GM12878 (cell line): ENCODE results near the gene PLEKHF1. TPM values are rescaled to one million over a fixed set of nuclear protein-coding genes. Genes with fewer than 3 reads are reported as not detected.

Experiments
- ATAC-seq: fragments of 200-7000 bp; cut with Tn5 transposase; 3 replicates; pipeline ENCODE4 v1.9.1; 2020; ENCODE audit warnings: mild to moderate bottlenecking, moderate library complexity
- BruUV-seq: library from RNA; stranded (reverse); fragments of 400-500 nt; replicated peaks from 2 replicates; lab custom pipeline; 2021; lab: Mats Ljungman, UMichigan
- CTCF ChIA-PET: fragments of 300-600 bp; sonication (Branson Sonifier 250); formaldehyde crosslinking; extraction: SDS; loops from one replicate; lab custom pipeline; 2021; ENCODE audit warnings: inconsistent platforms; lab: Yijun Ruan, JAX
- POLR2A ChIA-PET: fragments of 350-600 bp; formaldehyde crosslinking; extraction: SDS; loops from one replicate; lab custom pipeline; 2021; ENCODE audit warnings: inconsistent platforms; lab: Charles Lee
- RAD21 ChIA-PET: fragments of 300-600 bp; sonication (Branson Sonifier 250); formaldehyde crosslinking; loops from one replicate; lab custom pipeline; 2023; ENCODE audit warnings: antibody characterized with exemption; ENCODE audit not compliant: unreplicated experiment; lab: Charles Lee
- SMC1A ChIA-PET: fragments of 300-600 bp; sonication (Branson Sonifier 250); formaldehyde crosslinking; loops from one replicate; lab custom pipeline; 2023; ENCODE audit not compliant: unreplicated experiment, uncharacterized antibody; lab: Charles Lee
- DNase-seq: peaks from one replicate; pipeline ENCODE4 v3.0.0-alpha.2; 2011; ENCODE audit warnings: low read depth, low spot score
- FAIRE-seq: peaks from 3 replicates; lab custom pipeline; 2011; peaks lifted over from hg19 to GRCh38; lab: Jason Lieb, UNC
- H2AFZ ChIP-seq: 2 replicates; pipeline ENCODE4 v1.6.0; 2011; ENCODE audit warnings: low read depth, low read length, control low read depth; ENCODE audit not compliant: control insufficient read depth
- H3K27ac ChIP-seq: 2 replicates; pipeline ENCODE4 v1.5.1; 2011; ENCODE audit warnings: control low read depth; ENCODE audit not compliant: control insufficient read depth, insufficient read depth
- H3K27me3 ChIP-seq, 2 experiments: replicated peaks in 1 of 2; 2 replicates each; pipeline versions ENCODE4 v1.6.0 to v1.6.1; 2011; ENCODE audit warnings: low read length in 1 of 2; ENCODE audit not compliant: control insufficient read depth in 2 of 2, insufficient read depth in 2 of 2
- H3K36me3 ChIP-seq, 2 experiments: 2 replicates each; pipeline ENCODE4 v1.5.1; 2011; ENCODE audit warnings: low read length in 1 of 2; ENCODE audit not compliant: control insufficient read depth in 2 of 2, insufficient read depth in 2 of 2
- H3K4me1 ChIP-seq: 2 replicates; pipeline ENCODE4 v1.6.1; 2011; ENCODE audit warnings: mild to moderate bottlenecking, low read length, moderate library complexity, mixed read lengths; ENCODE audit not compliant: control insufficient read depth, insufficient read depth
- H3K4me2 ChIP-seq: 2 replicates; pipeline ENCODE4 v1.6.0; 2011; ENCODE audit warnings: control low read depth; ENCODE audit not compliant: control insufficient read depth, insufficient read depth
- H3K4me3 ChIP-seq: fragments of 200-600 bp; sonication (generic); 2 replicates; pipeline ENCODE4 v1.5.1; 2016
- H3K79me2 ChIP-seq: 2 replicates; pipeline ENCODE4 v1.6.0; 2011; ENCODE audit warnings: low read length; ENCODE audit not compliant: control insufficient read depth, insufficient read depth
- H3K9ac ChIP-seq: 2 replicates; pipeline ENCODE4 v1.8.0; 2011; ENCODE audit warnings: low read length, control low read depth, mixed read lengths; ENCODE audit not compliant: control insufficient read depth, insufficient read depth
- H3K9me3 ChIP-seq: replicated peaks from 3 replicates; pipeline ENCODE4 v1.5.1; 2011; ENCODE audit warnings: mild to moderate bottlenecking, low read length; ENCODE audit not compliant: control insufficient read depth, insufficient read depth
- H4K20me1 ChIP-seq: 2 replicates; pipeline ENCODE4 v1.6.0; 2011; ENCODE audit not compliant: control insufficient read depth, insufficient read depth
- NFIC ChIP-seq: IDR thresholded peaks from 2 replicates; pipeline ENCODE4 v1.6.1; 2012; ENCODE audit warnings: low read depth, mild to moderate bottlenecking, inconsistent platforms, low read length, moderate library complexity
- PBX3 ChIP-seq: IDR thresholded peaks from 2 replicates; pipeline ENCODE4 v1.6.1; 2011; ENCODE audit warnings: mild to moderate bottlenecking, low read depth, low read length, moderate library complexity; ENCODE audit not compliant: insufficient replicate concordance
- PKNOX1 ChIP-seq: fragments of 450-650 bp; IDR thresholded peaks from 2 replicates; pipeline ENCODE4 v1.6.1; 2016; ENCODE audit warnings: mild to moderate bottlenecking
- TCF3 ChIP-seq: IDR thresholded peaks from 2 replicates; pipeline ENCODE4 v1.6.1; 2012; ENCODE audit warnings: low read depth, mild to moderate bottlenecking, low read length, borderline replicate concordance; ENCODE audit not compliant: insufficient read depth
- WGBS: methylation state at CpG from one replicate; pipeline ENCODE4 v1.1.6; 2016; ENCODE audit warnings: low lambda C conversion rate; ENCODE audit not compliant: insufficient replicate concordance, insufficient coverage; ENCODE audit errors: missing lambda C conversion rate; 5-methylcytosine and 5-hydroxymethylcytosine counted together
- in situ Hi-C: fragments of 300-500 bp; cut with MboI; formaldehyde crosslinking; loops from 9 replicates; pipeline ENCODE4 v1.14.3; 2018; ENCODE audit warnings: mixed read lengths
- intact Hi-C: fragments of 100-400 bp; cut with micrococcal nuclease; formaldehyde crosslinking; loops from one replicate; pipeline ENCODE4 v1.14.2; 2022; ENCODE audit not compliant: unreplicated experiment
- polyA plus RNA-seq, 11 experiments: library from polyadenylated mRNA; depleted of rRNA in 4 of 11; unstranded in 6 of 11; stranded (reverse) in 5 of 11; fragments of >200 nt; fragmentation: Nextera tagmentation in 4 of 11; fragmentation: Illumina TruSeq in 1 of 11; extraction: Ambion mirVana in 4 of 11; extraction: Trizol in 1 of 11; gene quantifications; 1 replicate in 1 of 11; 2 replicates in 10 of 11; pipeline versions ENCODE4 v1.2.1 to v1.2.3, GENCODE V29; 2011 to 2016; ENCODE audit warnings: inconsistent platforms in 2 of 11, missing spikeins in 2 of 11, low read depth in 1 of 11
- total RNA-seq, 4 experiments: library from RNA; depleted of rRNA in 3 of 4; stranded (reverse); fragments of >200 nt in 3 of 4; fragmentation: Illumina TruSeq in 1 of 4; extraction: Trizol in 1 of 4; gene quantifications; 2 replicates each; pipeline versions ENCODE4 v1.2.1 to v1.2.3, GENCODE V29; 2013 to 2021
- TF ChIP-seq, protein P1 (sequence below): fragments of 450-650 bp; formaldehyde crosslinking; IDR thresholded peaks from 2 replicates; pipeline ENCODE4 v1.4.0; 2020; ENCODE audit warnings: mild to moderate bottlenecking, moderate library complexity
- TF ChIP-seq, protein P2 (sequence below): IDR thresholded peaks from 2 replicates; pipeline ENCODE4 v1.6.1; 2011; ENCODE audit warnings: low read depth, low read length, improper control_type of control experiment, borderline replicate concordance

PLEKHF1 gene
- total and polyA plus RNA-seq, 10 of the 15 experiments (the other 5 are each of a cell fraction or from before 2014, with no cell fraction given): 0.10 to 20.3 (median 15.3) TPM

DNA sequence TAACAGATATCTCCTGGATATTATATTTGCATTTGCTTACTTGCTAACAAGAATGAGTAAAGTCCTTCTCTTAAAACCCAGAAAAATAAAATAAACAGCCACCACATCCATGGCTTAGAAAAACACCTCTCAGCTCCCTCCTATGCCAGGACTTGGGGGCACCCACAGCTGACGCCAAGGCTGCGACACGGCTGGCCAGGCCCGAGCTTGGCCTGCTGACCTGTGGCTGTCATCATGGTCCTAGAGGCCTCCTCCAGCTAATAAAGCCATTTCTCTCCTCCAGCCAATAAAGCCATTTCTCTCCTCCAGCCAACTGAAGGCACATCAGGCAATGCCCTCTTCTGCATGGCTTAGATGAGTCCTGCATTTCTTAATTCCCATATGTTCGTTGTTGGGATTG, 28.9 kb downstream of the PLEKHF1 start:
- H3K4me1 ChIP-seq: no peaks in the 10 kb centered on the region; the same call in 1 of the 2 replicates
- no peaks in the 10 kb centered on the region for H3K27me3 ChIP-seq
- TF ChIP-seq PBX3 (no peak), PKNOX1 (no peak), NFIC (no peak), TCF3 (no peak)
- TF ChIP-seq, protein P1, sequence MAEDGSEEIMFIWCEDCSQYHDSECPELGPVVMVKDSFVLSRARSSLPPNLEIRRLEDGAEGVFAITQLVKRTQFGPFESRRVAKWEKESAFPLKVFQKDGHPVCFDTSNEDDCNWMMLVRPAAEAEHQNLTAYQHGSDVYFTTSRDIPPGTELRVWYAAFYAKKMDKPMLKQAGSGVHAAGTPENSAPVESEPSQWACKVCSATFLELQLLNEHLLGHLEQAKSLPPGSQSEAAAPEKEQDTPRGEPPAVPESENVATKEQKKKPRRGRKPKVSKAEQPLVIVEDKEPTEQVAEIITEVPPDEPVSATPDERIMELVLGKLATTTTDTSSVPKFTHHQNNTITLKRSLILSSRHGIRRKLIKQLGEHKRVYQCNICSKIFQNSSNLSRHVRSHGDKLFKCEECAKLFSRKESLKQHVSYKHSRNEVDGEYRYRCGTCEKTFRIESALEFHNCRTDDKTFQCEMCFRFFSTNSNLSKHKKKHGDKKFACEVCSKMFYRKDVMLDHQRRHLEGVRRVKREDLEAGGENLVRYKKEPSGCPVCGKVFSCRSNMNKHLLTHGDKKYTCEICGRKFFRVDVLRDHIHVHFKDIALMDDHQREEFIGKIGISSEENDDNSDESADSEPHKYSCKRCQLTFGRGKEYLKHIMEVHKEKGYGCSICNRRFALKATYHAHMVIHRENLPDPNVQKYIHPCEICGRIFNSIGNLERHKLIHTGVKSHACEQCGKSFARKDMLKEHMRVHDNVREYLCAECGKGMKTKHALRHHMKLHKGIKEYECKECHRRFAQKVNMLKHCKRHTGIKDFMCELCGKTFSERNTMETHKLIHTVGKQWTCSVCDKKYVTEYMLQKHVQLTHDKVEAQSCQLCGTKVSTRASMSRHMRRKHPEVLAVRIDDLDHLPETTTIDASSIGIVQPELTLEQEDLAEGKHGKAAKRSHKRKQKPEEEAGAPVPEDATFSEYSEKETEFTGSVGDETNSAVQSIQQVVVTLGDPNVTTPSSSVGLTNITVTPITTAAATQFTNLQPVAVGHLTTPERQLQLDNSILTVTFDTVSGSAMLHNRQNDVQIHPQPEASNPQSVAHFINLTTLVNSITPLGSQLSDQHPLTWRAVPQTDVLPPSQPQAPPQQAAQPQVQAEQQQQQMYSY (CRISPR knock-in tag): no peak
- TF ChIP-seq, protein P2, sequence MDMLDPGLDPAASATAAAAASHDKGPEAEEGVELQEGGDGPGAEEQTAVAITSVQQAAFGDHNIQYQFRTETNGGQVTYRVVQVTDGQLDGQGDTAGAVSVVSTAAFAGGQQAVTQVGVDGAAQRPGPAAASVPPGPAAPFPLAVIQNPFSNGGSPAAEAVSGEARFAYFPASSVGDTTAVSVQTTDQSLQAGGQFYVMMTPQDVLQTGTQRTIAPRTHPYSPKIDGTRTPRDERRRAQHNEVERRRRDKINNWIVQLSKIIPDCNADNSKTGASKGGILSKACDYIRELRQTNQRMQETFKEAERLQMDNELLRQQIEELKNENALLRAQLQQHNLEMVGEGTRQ: no peak
- no TSS peak for BruUV-seq
- WGBS: 98% methylated on average over 5 of the region's 5 CpGs
- RAD21 ChIA-PET: interaction anchor here (0.9 to 1.6 kb wide), 5 partner anchors 19 to 85 kb away, joined by 3 to 25 read pairs (median 4); partner anchors contain the start of gene C19orf12
- no peaks in the 10 kb centered on the region for H3K36me3 ChIP-seq
- H3K4me2 ChIP-seq: no peak overlapping the region
- no peak overlapping the region for H3K4me3 ChIP-seq
- CTCF ChIA-PET: interaction anchor here (0.9 to 7.2 kb wide), 13 partner anchors 9 to 272 kb away, joined by 3 to 112 read pairs (median 5); partner anchors contain the start of genes C19orf12, PLEKHF1 and POP4
- no peak overlapping the region for H2AFZ ChIP-seq
- SMC1A ChIA-PET: interaction anchor here (0.7 to 1.7 kb wide), 4 partner anchors 21 to 83 kb away, joined by 3 to 17 read pairs (median 4); partner anchors contain the start of gene C19orf12
- DNase-seq (no peak), ATAC-seq (no peak), FAIRE-seq (no peak)
- no peaks in the 10 kb centered on the region for H4K20me1 ChIP-seq
- H3K9ac ChIP-seq: no peak overlapping the region
- no peaks in the 10 kb centered on the region for H3K79me2 ChIP-seq
- peaks cover 5% of the 10 kb centered on the region; the same call in 2 of the 3 replicates for H3K9me3 ChIP-seq
- H3K27ac ChIP-seq: no peak overlapping the region
- intact Hi-C loops: loop anchor here (1.0 to 2.0 kb wide), 2 partner anchors 22 to 27 kb away; no protein-coding TSS in a partner anchor
- in situ Hi-C loops: loop anchor here (5.0 kb wide), 1 partner anchor 87 kb away; the partner anchor contains the start of gene POP4
- POLR2A ChIA-PET: no interaction called here
